GM19452 (cell line): ENCODE measurements around the gene FANCD2OS.
"Not testable (repeated sequence)": the region's sequence is repeated elsewhere in the genome, so short reads cannot be mapped to it uniquely, and the experiment has no call there.

ENCODE experiments used
- ATAC-seq: cut with Tn5 transposase; IDR thresholded peaks from one replicate; pipeline ENCODE4 v1.9.1; 2021; ENCODE audit not compliant: unreplicated experiment

The FANCD2OS gene

DNA sequence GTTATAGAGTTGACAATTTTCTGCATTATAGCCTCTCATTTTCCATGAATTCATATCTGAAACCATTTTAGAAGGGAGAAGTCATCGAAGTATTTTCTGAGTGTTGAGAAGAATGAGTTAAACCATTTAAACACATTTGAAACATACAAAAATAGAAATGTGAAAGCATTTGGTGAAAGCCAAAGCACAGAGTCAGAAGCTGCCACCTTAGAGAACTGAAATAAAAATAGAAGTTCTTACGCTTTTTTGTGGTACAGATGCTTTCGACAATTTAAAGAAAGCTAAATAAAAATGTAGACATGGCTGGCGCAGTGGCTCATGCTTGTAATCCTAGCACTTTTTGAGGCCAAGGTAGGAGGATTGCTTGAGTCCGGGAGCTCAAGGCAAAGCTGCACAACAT lies 9.0 kb downstream of the FANCD2OS start:
- ATAC-seq, result no peak

DNA sequence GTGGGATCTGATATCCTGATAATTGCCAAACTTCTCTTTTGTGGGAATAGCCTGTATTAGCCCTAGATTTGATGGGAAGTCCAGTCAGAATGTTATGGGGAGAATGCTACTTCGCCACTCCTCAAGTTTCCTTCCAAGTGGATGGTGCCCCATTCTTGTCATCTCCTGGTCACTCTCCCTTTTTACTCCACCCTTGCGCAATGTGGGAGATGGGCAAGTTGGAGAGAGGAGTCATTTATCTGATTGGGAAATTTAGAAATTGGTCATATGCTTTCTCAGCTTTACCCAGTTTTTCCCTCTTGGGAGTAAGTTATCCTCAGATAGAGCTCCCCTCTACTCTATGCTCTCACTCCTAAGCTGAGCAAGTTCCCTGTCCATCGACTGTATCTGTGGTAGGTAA lies 14.4 kb downstream of the FANCD2OS start:
- no peak for ATAC-seq

DNA sequence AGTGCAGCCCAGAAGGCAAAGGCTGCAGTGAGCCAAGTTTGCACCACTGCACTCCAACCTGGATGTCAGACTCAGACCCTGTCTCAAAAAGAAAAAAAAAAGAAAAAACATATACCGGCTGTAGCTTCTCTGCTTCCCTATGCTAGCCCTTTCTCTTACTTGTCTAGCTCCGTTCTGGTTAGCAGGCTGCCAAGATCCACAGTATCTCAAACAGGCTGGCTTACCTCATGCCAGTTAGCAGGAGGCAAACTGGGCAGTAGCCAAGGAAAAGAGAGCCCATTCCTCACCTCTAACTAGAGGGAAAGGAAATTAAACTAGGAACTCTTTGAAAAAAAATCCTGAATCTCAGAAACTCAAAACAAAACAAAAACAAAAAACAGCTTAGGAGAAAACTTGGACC lies 16.7 kb downstream of the FANCD2OS start:
- not testable (repeated sequence) for ATAC-seq

DNA sequence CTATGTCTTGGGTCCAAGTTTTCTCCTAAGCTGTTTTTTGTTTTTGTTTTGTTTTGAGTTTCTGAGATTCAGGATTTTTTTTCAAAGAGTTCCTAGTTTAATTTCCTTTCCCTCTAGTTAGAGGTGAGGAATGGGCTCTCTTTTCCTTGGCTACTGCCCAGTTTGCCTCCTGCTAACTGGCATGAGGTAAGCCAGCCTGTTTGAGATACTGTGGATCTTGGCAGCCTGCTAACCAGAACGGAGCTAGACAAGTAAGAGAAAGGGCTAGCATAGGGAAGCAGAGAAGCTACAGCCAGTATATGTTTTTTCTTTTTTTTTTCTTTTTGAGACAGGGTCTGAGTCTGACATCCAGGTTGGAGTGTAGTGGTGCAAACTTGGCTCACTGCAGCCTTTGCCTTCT lies 17.3 kb downstream of the FANCD2OS start:
- not testable (repeated sequence) for ATAC-seq

DNA sequence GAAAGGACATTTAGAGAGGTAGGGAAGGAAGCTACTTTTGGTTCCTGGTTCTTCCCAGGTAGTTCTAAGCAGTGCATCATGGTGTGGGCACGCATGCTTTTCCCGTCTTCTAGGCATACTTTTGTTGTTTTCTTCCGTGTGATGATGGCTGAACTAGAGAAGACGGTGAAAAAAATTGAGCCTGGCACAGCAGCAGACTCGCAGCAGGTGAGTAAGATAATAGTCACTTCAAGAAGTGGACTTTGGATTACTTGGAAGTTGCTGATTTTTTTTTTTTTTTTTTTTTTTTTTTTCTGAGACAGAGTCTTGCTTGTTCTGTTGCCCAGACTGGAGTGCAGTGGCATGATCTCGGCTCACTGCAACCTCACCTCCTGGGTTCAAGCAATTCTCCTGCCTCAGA lies 17.9 kb downstream of the FANCD2OS start:
- ATAC-seq, result no peak

DNA sequence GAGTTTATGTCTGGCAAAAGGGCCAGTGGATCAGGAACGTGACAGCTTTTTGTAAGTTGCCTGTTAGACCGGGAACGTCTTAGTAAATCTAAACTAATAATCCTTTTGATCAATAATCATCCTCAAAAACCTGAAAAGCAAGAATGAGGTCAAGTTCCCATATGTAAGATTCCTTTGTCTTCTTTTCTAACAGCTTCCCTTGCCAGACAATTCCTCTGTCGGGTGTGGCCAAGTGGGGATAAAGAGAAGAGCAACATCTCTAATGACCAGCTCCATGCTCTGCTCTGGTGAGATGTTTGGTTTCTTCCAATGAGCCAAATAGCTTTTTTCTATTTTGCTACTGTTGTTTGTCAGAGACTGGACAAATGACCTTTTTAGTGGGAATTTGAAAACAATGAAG lies 19.8 kb downstream of the FANCD2OS start:
- ATAC-seq, result no peak

DNA sequence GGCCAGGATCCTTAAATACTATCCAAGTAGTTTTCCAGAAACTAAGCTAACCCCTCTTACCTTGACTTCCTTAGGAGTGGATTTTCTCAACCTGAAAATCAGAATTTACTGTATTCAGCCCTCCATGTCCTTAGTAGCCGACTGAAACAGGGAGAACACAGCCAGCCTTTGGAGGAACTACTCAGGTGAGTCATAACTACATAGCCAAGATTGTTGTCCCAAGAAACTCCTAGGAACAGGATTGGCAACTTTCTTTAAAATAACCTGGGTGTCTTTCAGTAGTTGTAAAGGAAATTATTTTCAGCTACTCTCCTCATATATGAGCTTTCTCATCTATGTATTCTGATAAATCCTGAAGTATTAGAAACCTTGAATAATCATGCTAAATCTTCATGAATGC lies 22.3 kb downstream of the FANCD2OS start:
- no peak for ATAC-seq

DNA sequence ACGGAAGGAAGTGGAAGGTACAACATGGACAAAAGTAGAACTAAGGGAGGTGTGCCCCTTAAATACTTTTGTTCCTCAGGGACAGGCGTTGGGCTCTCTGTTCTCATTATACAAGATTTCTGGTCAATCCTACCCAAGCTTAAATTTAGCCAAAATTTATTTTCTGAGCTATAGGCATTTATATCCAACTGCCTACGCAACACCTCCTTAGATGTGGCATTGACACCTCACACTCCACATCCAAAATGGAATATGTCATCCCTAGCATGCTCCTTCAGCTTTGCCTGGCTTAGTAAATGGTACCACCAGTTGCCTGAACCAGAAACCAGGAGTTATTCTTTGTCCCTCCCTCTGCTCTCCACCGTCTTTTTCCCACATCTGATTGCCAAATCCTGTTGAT lies 26.2 kb downstream of the FANCD2OS start:
- no peak for ATAC-seq

DNA sequence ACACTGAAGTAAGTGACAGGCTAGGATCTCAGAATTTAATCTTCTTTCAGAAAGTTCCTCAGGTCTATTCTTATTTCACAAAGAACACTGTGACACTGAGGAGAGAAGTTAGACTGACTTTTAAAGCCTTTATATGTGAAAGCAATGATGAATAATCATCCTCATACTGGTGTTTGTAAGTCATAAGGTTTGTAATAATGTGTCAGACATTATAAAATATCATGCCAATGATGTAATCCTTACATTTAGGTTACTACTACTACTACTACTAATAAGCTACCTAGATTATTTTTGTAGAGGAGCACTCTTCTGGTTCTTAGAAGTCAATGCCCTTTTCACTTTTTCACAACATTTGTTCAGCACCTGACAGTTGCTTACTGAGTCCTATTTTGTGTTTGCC lies 33.4 kb downstream of the FANCD2OS start:
- no peak for ATAC-seq

DNA sequence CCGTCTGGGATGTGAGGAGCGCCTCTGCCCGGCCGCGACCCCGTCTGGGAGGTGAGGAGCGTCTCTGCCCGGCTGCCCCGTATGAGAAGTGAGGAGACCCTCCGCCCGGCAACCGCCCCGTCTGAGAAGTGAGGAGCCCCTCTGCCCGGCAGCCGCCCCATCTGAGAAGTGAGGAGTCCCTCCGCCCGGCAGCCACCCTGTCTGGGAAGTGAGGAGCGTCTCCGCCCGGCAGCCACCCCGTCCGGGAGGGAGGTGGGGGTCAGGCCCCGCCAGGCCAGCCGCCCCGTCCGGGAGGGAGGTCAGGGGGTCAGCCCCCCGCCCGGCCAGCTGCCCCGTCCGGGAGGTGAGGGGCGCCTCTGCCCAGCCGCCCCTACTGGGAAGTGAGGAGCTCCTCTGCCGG lies 38.0 kb downstream of the FANCD2OS start:
- not testable (repeated sequence) for ATAC-seq

DNA sequence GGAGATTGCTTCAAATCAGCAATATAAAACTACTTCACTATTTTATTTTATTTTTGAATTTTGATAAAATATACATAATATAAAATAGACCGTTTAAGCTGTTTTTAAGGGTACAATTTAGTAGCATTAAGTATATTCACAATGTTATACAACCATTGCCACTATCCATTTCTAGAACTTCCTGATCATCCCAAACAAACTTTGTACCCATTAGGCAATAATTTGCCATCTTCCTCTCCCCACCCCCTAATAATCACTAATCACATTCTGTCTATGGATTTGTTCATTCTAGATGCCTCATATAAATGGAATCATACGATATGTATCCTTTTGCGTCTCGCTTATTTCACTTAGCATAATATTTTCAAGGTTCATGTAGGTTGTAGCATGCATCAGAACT lies 53.0 kb downstream of the FANCD2OS start:
- no peak for ATAC-seq
